Activated T-cell treated with anti-CD3 and anti-CD28 coated beads, Interleukin-2, amount 50 U/mL, for 72 hours (primary cell): Measurements from ENCODE around the gene VDAC1. TPM values are rescaled to one million over a fixed set of nuclear protein-coding genes. Genes with fewer than 3 reads are reported as not detected.

ENCODE experiments used
- ATAC-seq, 2 donors: fragments of 150-1000 bp; cut with Tn5 transposase; replicated peaks in 1 of 2; 2 replicates each; pipeline ENCODE4 v1.10.0; 2021; ENCODE audit warnings: moderate library complexity in 2 of 2, mild to moderate bottlenecking in 1 of 2
- DNase-seq, 2 donors: peaks; one replicate each; pipeline ENCODE4 v3.0.0; 2021 to 2022; ENCODE audit warnings: mixed read lengths in 1 of 2
- H3K27ac Mint-ChIP-seq: one replicate; pipeline ENCODE4 v1.8.0; 2022; ENCODE audit warnings: mild to moderate bottlenecking, moderate library complexity, mixed read lengths
- H3K27me3 Mint-ChIP-seq: one replicate; pipeline ENCODE4 v1.8.0; 2022; ENCODE audit warnings: low read depth, mixed read lengths
- H3K36me3 Mint-ChIP-seq, 2 donors: one replicate each; pipeline ENCODE4 v1.8.0; 2022; ENCODE audit warnings: mixed read lengths in 2 of 2, mild to moderate bottlenecking in 1 of 2; ENCODE audit not compliant: insufficient read depth in 2 of 2
- H3K4me1 Mint-ChIP-seq: one replicate; pipeline ENCODE4 v1.8.0; 2022; ENCODE audit warnings: low read depth, mixed read lengths
- H3K4me3 Mint-ChIP-seq, 2 donors: one replicate each; pipeline ENCODE4 v1.8.0; 2022; ENCODE audit warnings: mild to moderate bottlenecking in 2 of 2, mixed read lengths in 2 of 2, moderate library complexity in 2 of 2
- H3K9me3 Mint-ChIP-seq, 2 donors: one replicate each; pipeline ENCODE4 v1.8.0; 2022; ENCODE audit warnings: mixed read lengths in 2 of 2
- total RNA-seq, 2 donors: library from RNA; stranded (reverse); gene quantifications; one replicate each; pipeline ENCODE4 v1.2.3, GENCODE V29; 2022

Gene VDAC1
- total RNA-seq, 2 donors from 2014 or later = 252 to 258 TPM

DNA sequence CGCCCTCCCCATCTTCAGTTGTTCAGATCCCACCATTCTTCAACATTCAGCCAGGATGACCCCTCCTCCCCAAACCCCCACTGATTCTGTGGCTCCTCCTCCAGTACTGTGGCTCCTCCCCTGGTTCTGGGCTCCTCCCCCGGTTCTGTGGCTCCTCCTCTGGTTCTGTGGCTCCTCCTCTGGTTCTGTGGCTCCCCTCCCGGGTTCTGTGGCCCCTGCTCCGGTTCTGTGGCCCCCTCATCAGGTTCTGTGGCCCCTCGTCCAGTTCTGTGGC is 69.2 kb downstream of the VDAC1 start:
- Mint-ChIP-seq H3K4me3 (no peak overlapping the region), H3K9me3 (peaks cover 0 to 4% of the 10 kb centered on the region in 2 donors), H3K27ac (no peak overlapping the region), H3K27me3 (no peaks in the 10 kb centered on the region), H3K4me1 (peaks cover 65% of the 10 kb centered on the region), H3K36me3 (peaks cover 0 to 6% of the 10 kb centered on the region in 2 donors)
- ATAC-seq (no peak), DNase-seq (no peak)

DNA sequence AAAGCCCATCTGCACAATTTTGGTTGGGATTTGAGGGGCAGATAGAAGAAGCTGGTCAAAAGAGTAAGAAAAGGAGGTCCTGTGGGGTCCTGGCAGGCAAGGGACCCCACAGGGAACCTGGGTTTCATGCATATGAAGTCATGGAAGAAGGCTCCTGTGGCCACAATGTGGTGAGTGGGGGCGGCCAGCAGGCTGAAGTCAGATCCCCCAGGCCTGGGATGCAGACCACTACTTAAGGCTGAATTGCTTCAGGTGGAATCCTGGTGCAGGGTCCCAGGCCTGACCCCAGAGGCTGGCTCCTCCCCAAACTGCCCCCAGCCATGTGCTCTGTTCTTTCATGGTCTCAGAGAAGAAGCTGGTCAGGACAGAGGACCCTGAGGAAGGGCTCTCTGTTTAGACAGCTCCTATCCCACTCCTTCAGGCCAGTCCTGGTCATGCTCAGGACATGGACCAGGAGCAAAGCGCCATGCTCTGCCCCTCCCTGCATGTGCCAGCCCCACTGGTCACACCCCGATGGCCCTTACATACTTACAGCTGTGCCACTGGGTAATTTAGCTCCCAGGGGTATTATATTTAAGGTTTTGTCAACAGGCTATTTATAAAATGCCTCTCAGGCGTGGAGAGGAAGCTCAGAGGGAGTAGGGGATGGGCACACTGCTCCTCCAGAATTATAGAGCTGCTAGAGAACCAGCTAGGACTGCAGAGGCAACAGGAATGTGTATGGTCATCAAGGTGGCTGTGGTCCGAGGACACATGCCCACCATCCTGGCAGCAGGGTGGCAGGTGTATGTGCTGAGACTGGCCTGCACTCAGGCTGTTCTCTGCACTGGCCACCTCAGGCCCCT is 69.7 kb downstream of the VDAC1 start:
- Mint-ChIP-seq H3K27me3 (no peaks in the 10 kb centered on the region), H3K27ac (no peak overlapping the region), H3K4me3 (no peak overlapping the region), H3K9me3 (peaks cover 0 to 4% of the 10 kb centered on the region in 2 donors), H3K36me3 (peaks cover 0 to 6% of the 10 kb centered on the region in 2 donors), H3K4me1 (peaks cover 71% of the 10 kb centered on the region)
- no peak for DNase-seq
- no peak for ATAC-seq

DNA sequence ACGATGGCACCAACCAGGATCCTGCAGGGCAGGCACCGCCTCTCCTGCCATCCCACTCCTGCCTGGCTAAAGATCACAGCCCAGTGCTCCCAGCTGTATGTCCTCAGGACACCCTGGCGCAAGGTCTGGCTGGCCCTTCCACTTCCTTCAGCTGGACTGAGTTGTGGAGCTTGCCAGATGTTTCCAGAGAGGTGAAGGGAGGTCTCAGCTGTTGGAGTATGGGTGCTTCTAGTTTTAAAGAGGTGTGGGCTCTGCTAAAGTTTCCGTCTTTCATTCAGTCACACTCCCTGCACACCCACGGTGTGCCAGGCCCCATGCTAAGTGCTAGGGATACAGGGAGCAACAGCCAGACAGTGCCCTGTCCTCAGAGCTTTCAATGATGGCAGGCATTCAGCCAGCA is 70.5 kb downstream of the VDAC1 start:
- H3K4me1 Mint-ChIP-seq = peaks cover 71% of the 10 kb centered on the region
- peaks cover 0 to 6% of the 10 kb centered on the region in 2 donors for H3K36me3 Mint-ChIP-seq
- no peak overlapping the region for H3K4me3 Mint-ChIP-seq
- H3K27me3 Mint-ChIP-seq = no peaks in the 10 kb centered on the region
- ATAC-seq (no peak), DNase-seq (no peak)
- H3K9me3 Mint-ChIP-seq = peaks cover 0 to 4% of the 10 kb centered on the region in 2 donors
- H3K27ac Mint-ChIP-seq = no peak overlapping the region

DNA sequence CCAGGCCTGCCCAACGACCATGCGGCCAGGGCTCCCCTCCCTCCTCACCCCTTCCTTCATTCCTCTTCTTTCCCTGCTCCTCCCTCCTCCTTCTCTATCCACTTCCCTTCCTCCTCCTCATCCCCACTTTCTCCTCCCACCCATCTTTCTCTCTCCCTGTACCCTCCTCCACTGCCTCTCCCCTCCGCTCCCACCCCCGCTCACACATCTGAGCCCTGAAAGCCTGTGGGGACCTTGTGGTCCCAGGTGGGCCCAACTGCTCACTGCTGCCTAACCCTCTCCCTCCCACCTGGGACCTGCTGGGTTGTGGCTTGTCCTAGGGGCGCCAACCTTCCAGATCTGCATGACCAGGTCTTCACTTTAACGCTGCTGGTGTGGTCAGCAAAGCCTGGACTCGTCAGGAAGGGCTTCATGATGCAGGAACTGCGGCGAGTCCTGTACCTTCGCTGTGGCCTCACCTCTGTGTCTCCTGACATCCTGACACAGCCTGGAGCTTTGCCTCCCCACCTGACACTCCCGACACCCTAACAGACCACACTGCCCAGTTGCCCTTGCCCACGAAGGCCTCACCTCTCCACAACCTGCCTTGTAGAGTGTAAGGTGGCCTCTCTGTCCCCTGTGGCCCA is 71.0 kb downstream of the VDAC1 start:
- ATAC-seq (no peak), DNase-seq (no peak)
- no peaks in the 10 kb centered on the region for H3K27me3 Mint-ChIP-seq
- no peak overlapping the region for H3K27ac Mint-ChIP-seq
- H3K4me3 Mint-ChIP-seq = no peak overlapping the region
- H3K4me1 Mint-ChIP-seq = peaks cover 71% of the 10 kb centered on the region
- peaks cover 0 to 4% of the 10 kb centered on the region in 2 donors for H3K9me3 Mint-ChIP-seq
- peaks cover 0 to 6% of the 10 kb centered on the region in 2 donors for H3K36me3 Mint-ChIP-seq

DNA sequence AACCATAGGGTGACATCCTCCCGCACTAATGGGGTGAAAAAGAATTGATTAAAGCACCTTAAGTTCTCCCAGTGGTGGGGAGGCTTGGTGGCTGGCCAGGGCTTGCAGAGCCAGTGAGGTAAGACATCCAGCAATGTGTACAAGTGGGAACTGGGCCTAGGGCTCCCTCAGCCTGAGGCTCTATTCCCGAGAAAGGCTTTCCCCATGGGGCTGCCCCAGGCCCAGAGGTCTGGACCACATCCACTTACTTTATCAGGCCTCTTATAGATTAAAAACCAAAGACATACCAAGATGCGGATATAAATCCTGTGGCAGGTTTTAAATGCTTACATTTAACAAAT is 71.6 kb downstream of the VDAC1 start:
- Mint-ChIP-seq H3K4me3 (no peak overlapping the region), H3K27me3 (no peaks in the 10 kb centered on the region), H3K36me3 (peaks cover 0 to 6% of the 10 kb centered on the region in 2 donors), H3K4me1 (peaks cover 74% of the 10 kb centered on the region), H3K27ac (no peak overlapping the region), H3K9me3 (peaks cover 0 to 4% of the 10 kb centered on the region in 2 donors)
- no peak for ATAC-seq
- DNase-seq = no peak

DNA sequence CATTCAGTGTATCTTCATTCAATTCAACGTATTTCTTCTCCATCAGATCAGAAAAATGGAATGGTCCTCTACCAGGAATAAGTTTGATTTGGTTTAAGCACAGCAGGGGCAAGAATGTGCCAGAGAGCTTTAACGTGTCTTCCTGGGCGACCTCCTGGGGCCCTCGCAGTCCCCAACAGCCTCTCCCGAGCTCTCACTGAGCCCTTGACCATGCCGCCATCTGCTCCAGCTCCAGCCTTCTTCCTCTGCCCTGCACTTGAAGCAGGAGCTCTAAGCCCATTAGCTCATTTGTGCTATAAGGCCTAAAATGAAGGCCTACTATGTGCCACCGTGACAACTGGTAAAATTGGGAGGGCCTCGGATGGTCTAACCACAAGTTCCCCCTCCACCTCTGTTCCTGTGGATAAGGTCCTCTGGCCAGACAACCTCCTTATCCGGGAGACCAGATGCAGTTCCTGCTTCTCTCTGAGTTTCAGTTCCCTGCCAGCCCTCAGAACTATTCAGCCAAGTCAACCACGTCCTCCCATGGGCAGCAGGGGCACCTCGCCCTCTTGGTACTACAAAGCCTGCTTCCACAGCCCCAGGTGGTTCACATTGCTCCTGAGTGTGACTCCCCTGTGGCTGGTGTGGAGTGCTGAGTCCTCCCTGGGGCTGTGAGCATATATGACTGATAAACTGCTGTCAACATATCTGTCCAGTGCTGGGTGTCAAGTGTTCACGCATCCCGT is 72.2 kb downstream of the VDAC1 start:
- peaks cover 0 to 4% of the 10 kb centered on the region in 2 donors for H3K9me3 Mint-ChIP-seq
- DNase-seq (no peak), ATAC-seq (no peak)
- H3K4me3 Mint-ChIP-seq = no peak overlapping the region
- no peaks in the 10 kb centered on the region for H3K27me3 Mint-ChIP-seq
- no peak overlapping the region for H3K27ac Mint-ChIP-seq
- H3K36me3 Mint-ChIP-seq = peaks cover 0 to 6% of the 10 kb centered on the region in 2 donors
- H3K4me1 Mint-ChIP-seq = peaks cover 73% of the 10 kb centered on the region

DNA sequence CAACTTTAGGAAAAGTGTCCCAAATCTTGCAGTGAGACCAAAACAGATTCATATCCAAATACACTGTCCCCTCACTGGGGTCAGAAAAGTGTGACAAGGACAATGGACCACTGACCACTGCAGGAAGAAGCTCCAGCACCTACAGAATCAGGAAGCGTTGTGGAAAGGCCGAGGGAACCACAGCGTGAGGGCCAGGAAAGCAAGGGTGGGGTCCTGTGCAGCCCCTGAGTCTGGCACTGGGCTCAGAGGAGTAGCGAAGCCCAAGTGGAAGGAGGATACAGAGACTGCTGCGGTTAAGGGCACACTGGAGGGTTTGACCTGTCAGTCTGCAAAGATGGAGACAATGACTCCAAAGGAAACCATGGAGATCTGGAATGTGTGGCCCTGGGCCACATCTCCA is 73.2 kb downstream of the VDAC1 start:
- peaks cover 71% of the 10 kb centered on the region for H3K4me1 Mint-ChIP-seq
- no peak overlapping the region for H3K4me3 Mint-ChIP-seq
- DNase-seq (no peak), ATAC-seq (no peak)
- peaks cover 0 to 3% of the 10 kb centered on the region in 2 donors for H3K9me3 Mint-ChIP-seq
- no peaks in the 10 kb centered on the region for H3K27me3 Mint-ChIP-seq
- H3K36me3 Mint-ChIP-seq = peaks cover 0 to 3% of the 10 kb centered on the region in 2 donors
- peak overlapping the region; percentile 30 for H3K27ac Mint-ChIP-seq

DNA sequence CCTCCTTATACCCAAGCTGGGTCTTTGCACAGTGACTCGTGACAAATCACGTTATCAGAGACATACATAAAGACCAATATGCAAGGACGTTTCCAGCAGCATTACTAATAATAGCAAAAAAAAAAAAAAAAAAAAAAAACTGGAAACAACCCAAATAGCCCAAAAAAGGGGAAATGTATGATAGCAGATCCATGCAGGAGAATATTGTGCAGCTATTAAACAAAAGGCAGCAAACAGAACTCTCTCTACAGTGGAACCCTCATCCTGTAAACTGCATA is 74.0 kb downstream of the VDAC1 start:
- no peak for ATAC-seq
- Mint-ChIP-seq H3K27ac (peak overlapping the region; percentile 84), H3K4me3 (peak overlapping the region; percentile 76 to 83), H3K4me1 (peaks cover 71% of the 10 kb centered on the region), H3K36me3 (peaks cover 0 to 1% of the 10 kb centered on the region in 2 donors), H3K27me3 (no peaks in the 10 kb centered on the region), H3K9me3 (no peaks in the 10 kb centered on the region)
- DNase-seq = no peak

DNA sequence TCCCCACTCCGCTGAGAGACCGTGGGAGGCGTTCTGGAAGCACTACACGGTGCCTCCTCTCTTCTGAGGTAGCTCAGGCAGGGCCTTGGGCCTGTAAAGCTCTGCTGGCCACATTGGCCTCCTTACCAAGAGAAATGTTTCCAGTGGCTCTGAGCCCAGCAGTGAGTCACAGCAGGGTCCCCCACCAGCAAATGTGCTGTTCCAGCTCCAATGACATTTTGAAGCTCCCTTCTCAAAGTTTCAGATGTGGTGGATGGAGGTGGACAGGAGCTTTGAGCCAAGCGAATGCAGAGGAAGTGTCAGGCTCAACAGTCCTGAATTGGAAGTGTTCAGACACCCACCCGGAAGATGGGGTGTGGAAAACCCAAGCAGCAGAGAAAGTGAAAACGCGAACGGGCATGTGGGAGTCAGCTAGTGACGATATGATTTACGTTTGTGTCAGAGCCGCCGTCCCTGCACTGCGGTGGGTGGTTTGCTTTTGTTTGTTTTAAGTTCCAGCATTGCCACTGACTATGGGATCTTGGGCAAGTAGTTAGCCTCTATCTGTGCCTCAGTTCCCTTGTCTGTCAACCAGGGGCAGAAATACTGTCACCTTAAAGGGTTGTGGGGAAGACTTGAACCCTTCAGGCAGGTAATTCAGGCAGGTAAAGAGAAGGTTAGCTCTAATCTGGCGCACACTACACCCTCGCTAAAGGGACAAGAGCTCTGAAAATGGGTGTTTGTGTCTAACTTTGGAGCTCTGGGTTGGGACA is 74.5 kb downstream of the VDAC1 start:
- peak overlapping the region; percentile 84 for H3K27ac Mint-ChIP-seq
- H3K4me1 Mint-ChIP-seq = peaks cover 73% of the 10 kb centered on the region
- H3K27me3 Mint-ChIP-seq = peaks cover 2% of the 10 kb centered on the region
- DNase-seq = peak; percentile 81
- H3K4me3 Mint-ChIP-seq = peak overlapping the region; percentile 76 to 83
- no peaks in the 10 kb centered on the region for H3K9me3 Mint-ChIP-seq
- H3K36me3 Mint-ChIP-seq = peaks cover 0 to 1% of the 10 kb centered on the region in 2 donors
- ATAC-seq = peak; percentile 89 to 92

DNA sequence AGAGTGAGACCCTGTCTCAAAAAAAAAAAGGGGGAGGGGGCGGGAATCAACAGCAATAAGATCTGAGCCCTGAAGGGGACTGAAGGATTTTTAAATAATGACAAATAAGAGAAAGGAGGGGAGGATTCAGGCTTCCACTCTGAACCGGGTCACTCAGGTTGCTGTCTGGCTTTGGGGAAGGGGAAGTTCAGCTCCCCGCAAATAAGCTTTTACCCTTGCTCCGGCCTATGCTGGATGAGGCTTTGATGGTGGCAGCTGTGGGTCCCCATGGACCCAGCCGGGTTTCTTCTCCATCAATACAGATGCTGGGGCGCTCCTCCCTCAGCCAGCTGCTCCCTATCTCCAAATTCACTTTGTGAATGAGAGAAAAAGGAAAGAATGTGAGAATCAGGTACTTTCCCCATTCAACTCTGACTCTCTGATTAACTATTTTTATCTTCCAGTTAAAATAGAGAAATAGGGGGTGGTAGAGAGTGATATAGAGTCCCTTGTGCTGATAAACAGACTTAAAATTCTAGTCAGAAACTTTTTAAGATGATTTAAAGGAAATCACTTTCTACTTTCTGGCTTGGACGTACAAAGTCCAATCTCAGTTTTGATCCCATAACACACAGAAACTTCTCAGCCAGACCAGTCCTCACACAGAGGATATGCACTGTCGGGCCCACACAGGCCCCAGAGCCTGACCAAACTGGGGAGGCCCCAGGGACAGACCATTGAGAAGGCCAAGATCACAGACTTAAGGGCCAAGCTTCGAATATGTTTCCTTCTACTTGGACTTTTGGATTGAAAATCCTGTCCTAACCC is 76.0 kb downstream of the VDAC1 start:
- Mint-ChIP-seq H3K27me3 (peaks cover 9% of the 10 kb centered on the region), H3K4me3 (peak overlapping the region; percentile 76 to 83), H3K9me3 (no peaks in the 10 kb centered on the region), H3K4me1 (peaks cover 70% of the 10 kb centered on the region), H3K36me3 (peaks cover 0 to 1% of the 10 kb centered on the region in 2 donors), H3K27ac (peak overlapping the region; percentile 84)
- ATAC-seq = no peak
- no peak for DNase-seq

DNA sequence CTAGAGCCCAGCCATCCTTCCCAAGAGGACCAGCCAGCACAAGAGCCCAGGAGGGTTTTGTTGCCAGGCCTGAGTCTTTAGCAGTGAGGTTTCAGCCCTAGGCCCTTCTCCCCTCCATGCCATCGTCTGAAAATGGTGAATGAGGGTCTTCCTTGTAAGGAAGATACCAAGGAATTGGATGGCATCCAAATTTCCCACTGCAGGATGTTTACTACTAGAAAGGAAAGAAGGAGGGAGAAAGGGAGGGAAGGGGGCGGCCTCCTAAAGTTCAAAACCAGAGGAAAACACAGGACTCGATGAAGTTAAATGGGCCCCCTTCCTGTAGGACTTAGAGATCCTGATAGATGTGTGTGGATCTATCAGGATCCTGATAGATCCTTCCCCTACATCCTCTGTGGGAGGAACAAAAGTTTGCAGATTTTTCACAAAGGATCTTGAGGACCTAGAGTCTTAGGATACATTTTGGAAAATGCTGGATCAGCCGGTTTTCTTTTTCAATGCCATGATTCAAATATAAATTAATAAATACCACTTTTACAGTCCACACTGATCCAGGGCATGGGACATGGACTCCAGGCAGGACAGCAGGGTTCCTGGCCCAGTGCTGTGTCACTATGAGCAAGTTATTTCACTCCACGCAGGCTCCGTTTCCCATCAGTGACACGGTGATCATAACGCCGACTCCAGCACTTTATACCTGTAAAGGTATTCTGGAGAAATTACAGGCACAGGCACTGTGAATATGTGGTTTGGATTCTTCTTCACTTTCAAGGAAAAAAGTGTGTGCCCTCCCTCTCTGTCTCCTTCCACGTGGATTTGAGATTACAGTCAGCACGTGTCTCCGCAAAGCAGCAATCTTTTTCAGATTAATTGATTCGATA is 77.2 kb downstream of the VDAC1 start:
- no peaks in the 10 kb centered on the region for H3K9me3 Mint-ChIP-seq
- ATAC-seq (no peak), DNase-seq (no peak)
- no peak overlapping the region for H3K4me3 Mint-ChIP-seq
- peaks cover 59% of the 10 kb centered on the region for H3K4me1 Mint-ChIP-seq
- H3K27ac Mint-ChIP-seq = no peak overlapping the region
- peaks cover 9% of the 10 kb centered on the region for H3K27me3 Mint-ChIP-seq
- peaks cover 0 to 1% of the 10 kb centered on the region in 2 donors for H3K36me3 Mint-ChIP-seq
